AG20443 (cell line): ENCODE results near the gene EPHB2.
A peak's percentile ranks its signal among the peaks of the same experiment; 100 is the strongest.
"Not testable (repeated sequence)": the region's sequence is repeated elsewhere in the genome, so short reads cannot be mapped to it uniquely, and the experiment has no call there.

Experiments used
- DNase-seq: peaks from one replicate; pipeline ENCODE4 v3.0.0; 2012; ENCODE audit warnings: low spot score, mixed read lengths

EPHB2 gene

DNA sequence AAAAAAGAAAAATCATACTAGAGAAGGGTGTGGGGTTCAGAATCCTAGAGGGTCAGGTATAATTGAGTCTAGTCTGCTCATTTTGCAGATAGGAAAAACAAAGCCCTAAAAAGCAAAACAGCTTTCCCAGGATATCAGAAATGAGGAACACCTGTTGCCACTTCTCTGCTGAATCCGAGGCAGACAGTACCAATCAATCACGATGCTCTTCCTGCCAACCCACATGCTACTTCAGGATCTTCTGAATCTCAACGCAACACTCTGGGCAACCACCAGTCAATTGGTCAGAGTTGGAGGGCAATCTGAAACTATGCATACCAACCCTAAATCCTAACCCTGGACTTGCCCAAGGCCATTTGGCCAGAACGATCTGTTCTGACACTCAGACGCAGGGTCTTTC, 128.3 kb downstream of the EPHB2 start:
- no peak for DNase-seq

DNA sequence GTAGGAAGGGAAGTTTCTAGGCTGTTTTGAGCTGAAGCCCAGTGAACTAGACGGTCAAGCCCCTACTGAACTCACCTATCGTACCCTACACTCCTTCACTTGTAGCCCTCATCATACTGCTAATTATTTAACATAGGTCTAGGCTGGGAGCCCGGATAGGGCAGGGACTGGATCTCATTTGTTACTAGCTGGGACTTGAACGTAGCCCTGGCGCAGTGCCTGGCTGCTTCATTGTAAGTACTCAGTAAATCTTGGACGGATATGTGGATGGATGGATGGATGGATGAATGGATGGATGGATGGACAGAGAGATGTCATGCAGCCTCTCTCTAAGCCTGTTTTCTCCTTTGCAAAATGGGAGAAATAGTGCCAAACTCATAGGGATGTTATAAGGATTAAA, 129.2 kb downstream of the EPHB2 start:
- no peak for DNase-seq

DNA sequence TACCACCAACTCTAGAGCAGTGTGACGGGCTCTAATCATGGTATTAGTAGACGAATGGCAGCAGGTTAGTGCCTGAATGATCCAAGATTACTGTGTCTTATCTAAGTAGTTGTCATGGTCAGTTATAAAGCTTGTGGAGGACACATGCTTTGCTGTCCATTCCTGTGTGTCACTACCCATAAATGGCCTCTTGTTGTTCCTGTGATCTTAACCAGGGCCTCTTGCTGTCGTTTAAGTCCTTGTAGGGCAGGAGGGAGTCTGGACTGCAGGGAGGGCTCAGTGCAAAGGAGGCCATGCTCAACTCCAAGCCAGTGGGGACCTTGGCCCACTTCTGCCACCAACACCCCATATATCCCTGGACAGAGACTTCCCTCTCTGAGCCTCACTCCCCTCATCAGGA, 130.5 kb downstream of the EPHB2 start:
- DNase-seq = no peak

DNA sequence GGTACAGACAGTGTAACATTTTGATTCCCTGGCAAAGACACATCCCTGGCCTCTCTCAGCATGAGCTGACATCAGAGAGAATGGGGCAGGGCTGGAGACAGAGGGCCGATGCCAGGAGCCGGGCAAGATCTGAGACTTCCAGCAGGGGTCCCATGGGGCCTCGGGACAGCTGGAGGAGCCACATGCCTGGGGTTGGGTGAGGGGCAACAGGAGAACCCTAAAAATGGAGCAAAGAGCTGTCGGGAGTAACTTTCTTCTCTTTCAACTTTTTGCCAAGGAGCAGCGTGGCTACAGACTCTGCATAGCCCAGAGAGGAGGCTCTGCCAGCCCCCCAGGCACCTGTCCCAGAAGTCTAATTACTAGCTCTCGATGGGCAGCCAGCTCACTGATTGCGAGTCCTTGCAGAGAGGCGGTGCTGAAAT, 131.2 kb downstream of the EPHB2 start:
- DNase-seq = peak; percentile 55

DNA sequence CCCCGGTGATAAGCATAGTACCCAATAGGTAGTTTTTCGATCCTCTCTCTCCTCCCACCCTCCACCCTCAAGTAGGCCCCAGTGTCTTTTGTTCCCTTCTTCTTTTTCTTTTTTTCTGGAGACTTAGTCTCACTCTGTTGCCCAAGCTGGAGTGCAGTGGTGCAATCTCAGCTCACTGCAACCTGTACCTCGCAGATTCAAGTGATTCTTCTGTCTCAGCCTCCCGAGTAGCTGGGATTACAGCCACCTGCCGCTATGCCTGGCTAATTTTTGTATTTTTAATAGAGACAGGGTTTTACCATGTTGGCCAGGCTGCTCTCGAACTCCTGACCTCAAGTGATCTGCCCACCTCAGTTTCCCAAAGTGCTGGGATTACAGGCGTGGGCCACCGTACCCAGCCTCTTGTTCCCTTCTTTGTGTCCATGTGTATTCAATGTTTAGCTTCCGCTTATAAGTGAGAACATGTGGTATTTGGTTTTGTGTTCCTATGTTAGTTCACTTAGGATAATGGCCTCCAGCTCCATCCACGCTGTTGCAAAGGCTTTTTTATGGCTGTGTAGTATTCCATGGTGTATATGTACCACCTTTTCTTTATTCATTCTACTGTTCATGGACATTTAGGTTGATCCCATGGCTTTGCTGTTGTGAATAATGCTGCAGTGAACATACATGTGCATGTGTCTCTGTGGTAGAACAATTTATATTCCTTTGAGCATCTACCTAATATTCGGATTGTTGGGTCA, 133.0 kb downstream of the EPHB2 start:
- not testable (repeated sequence) for DNase-seq

DNA sequence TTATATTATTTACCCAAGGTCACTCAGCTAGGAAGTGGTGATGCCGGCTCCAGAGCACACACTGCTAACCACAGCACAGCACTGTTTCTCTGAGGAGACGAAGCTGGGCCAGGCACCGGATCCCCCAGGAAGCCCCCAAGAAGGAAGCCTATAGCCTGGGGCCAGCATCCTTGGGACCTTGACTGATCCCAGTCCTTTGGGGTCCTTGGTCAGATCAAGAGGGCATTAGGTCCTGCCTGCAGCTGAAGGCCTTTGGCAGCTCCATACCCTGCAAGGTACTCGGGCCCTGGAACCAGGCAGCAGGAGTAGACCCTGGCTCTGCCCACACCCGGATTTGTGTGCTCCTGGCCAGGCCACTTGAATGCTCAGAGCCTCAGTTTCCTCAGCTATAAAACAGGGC, 134.0 kb downstream of the EPHB2 start:
- no peak for DNase-seq

DNA sequence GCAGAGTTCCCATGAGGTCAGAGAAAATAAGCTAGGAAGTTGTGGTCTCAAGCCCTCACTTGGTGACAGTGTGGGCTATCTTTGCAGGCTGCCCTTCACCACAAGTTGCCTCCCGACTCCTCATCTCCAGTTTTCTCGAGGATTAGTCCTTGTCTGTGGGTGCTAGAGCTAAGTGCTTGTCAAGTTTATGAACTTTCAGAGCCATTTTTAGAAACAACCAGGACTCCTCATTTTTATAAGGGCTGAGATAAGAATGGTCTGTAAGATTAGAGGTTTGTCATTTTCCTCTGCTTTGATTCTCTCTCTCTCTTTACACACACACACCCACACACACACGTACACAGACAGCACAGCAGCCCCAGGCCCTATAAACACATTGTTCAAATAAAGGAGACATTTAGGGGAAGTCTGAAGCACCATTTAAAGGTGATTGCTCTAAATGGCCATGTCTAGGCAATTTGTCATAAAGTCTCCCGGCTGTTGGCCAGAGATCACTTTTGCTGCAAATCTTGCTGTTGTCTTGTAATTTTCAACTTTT, 134.8 kb downstream of the EPHB2 start:
- DNase-seq = no peak

DNA sequence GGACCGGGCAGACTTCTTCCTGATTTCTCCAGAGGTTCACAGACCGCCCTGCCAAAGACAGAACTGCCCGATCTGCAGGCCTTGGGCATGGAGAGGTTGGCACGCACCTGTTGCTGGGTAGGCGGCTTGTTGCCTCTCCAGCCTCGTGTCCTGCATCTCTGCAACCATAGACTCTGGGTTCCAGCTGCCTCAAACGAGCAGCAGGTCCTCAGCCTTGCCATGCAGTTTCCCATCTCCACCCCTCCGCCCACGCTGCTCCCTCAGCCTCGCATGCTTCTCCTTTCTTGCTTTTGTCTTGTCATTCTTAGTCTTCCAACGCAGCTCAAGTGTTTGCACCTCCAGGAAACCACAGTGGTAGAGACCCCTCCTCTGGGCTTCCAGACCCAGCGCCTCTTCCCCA, 135.8 kb downstream of the EPHB2 start:
- DNase-seq = no peak

DNA sequence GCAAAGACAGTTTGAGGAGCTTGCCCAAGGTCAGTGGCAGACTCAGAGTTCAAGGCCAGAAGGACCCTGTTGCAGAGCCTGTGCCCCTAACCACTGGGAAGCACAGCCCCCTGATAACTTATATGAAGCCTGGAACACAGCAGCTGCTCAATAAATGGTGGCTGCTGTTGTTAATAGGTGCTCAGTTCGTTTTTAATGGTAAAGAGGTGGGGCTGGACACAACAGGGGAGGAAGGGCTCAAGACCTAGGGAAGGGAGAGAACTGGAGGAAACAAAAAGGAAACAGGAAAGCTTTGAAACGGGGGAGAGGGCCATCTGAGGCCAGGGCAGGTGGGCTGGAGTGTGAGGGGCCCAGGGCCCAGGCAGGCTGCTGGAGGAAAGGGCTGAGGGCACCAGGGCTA, 136.6 kb downstream of the EPHB2 start:
- DNase-seq = no peak

DNA sequence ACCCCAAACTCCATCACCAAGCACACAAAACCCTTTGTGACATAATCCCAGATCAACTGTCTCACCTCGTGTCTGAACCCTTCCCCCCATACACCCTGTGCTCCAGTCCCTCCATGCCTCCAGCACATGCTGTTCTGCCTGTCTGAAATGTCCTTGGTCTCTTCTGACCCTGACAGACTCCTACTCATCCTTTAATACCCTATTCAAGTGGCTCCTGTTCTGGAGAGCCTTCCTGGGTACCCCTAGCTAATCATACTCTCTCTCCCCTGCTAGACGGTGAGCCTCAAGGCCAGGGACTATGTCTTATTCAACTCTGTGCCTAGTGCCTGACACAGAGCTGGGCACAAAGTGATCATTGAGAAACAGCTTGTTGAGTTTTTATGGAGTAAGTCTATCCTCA, 137.1 kb downstream of the EPHB2 start:
- DNase-seq = no peak

DNA sequence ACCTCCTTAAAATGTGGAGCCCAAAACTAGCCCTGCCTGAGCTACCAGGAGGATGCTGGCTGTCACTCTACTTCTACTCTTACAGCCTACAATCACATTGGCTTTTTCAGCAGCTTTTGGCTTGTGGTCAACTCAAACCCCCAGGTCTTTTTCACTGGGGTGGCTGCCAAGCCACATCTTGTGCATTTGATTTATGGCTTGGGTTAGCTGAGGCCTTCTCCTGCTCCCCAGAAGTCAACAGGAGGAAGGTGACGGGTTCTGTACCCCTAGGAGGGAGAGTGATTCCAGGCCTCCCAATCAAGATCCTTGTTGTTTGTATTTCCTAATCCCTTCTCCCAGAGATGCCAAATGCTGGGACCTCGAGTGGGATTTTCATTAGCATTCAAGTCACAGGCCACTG, 137.8 kb downstream of the EPHB2 start:
- DNase-seq = no peak

DNA sequence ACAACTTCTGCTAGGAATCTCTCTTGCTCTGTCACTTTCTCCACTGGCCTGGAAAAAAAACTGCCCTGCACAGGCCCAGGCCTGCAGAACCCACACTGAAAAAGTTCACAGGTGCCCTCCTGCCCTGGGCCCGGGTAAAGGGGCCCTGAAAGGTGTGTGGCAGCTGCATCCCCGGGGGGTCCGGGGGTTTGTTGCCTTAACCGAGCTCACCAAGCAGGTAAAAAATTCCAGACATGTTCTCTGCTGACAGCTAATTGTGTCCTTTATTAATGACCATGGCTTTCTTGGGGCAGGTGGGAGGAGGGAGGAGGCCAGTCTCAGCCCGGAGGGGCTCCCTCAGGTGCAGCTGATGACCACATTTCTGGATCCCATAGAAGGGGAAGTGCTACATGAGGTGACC, 139.1 kb downstream of the EPHB2 start:
- no peak for DNase-seq

DNA sequence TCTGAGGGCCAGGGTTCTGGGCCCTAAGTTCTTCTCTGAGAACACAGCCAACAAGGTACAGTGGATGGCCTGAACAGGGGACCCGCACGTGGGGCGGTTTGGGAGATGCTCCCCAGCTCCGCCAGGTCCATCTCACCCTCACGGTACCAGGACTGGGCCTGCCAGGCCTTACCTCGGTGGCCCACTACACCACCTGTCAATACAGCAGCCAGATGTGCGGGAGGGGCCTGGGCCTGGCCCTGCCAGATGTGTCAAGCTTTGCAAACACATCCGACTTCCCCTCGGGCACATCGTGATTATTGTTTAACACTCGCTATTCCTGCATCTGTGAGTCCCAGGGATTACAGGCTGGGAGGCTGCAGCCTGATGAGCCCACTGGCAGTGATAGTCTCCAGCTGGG, 139.6 kb downstream of the EPHB2 start:
- DNase-seq = no peak

DNA sequence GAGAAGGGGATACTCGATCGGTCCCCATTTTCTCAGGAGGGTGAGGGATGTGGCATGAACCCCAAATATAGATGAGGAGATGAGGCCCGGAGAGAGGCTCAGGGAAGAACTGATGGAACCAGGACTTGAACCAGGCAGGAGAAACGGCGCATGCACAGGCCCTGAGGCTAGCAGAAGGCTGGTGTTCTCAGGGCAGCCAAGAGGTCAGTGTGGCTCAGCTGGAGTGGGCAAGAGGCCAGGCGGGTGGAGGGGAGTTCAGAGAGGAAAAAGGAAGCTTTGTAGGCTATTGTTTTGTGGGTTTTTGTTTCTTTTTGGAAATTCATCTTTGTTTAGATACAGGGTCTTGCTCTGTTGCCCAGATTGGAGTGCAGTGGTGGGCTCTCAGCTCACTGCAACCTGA, 140.0 kb downstream of the EPHB2 start:
- peak; percentile 44 for DNase-seq

DNA sequence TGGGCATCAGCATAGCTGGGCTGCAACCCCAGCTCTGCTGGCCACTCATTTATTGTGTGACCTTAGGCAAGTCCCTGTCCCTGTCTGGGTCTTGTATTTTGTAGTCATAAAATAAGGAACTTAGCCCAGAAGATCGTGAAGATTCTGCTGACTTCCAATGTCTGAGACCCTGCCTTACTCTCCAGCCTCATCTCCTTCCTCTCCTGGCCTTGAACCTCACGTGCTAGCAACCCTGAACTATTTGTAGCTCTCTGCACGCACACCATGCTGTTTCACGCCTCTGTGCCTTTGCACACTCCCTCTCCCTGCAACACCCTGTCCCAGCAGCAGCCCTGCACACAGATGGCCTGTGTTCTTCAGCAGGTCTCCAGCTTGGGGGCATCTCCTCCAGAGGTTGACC, 140.9 kb downstream of the EPHB2 start:
- DNase-seq = no peak

DNA sequence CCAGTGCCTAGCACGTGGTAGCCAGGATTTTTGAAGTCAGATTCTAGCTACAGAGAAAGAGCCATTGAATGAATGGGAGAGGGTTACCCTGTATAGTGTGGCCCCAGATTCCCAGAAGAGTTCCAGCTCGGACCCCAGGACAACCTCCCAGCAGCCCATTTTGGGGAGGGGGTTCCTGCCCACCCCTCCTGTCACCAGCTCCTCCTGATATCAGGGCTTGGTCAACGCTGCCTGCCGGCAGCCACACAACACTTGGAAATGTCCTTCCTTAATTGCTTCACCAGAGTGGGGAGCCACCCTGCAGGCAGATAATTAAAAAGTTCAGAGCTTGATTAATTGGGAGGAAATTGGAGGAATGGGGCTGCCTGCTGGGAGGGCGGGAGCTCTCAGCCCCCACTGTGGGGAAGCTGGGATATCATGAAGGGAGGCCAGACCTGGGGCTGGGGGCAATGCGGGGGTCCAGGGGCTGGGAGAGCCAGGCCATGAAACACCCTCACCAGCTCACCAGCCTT, 141.6 kb downstream of the EPHB2 start:
- no peak for DNase-seq

DNA sequence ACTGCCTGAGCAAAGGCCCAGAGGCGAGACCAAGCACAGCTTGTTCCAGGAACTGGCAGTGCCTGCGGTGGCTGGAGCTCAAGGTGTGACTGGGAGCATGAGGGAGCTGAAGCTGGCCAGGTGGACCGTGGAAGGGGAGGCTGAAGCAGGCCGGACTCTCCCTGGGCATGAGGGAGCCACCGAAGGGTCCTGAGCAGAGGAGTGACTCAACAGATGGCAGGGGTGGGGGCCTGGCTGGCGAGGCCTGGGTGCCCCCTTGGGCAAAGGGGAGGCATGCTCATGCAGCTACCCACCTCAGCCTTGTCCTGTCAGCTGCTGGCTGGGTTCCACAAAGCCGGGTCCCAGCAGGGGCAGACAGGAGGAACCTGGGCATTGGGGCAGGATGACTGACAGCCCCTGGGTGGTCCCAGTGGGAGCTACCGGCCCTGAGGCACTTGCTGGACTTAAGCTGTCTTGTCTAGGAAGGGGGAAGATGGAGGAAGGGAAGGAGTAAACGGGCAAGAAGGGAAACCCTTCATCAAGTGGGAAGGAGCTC, 143.1 kb downstream of the EPHB2 start:
- no peak for DNase-seq

DNA sequence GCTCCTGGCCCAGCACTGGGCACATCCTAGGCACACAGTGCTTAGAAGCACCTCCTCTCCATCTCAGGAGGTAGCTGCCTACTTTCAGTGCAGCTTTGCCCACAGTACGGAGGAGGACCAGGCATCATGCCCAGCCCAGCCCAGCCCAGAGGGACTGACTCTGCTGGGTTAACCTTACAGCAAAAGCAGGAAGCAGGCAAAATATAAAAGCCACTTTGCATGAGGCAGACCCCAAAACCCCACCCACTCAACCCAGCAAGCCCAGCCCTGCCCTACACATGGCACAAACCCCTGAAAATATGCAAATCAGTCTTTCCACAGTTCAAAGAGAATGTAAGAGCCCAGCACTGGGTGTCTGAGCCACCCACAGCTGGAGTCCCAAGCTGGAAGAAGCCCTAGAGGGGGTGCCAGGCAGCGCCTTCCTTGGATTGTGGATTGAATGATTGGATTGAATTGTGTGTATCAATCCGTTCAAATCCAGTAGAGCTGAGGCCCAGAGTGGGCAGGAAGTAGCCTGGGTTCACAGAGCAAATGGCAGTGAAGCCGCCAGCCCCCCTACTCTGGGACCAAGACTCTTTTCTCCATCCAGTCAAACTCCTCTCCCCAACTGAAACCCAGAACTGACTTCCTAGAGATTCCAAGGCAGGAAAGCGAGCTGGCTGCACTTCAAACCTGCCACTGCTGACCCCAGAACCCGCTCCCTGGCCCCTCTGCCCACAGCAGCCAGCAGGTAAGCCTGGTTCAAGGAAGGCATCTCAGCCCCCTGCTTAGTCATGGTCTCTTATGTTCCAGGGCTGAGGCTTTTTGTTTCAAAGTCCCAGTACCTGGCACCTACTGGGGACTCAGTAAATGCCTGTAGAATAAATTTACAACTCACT, 144.3 kb downstream of the EPHB2 start:
- DNase-seq = no peak

DNA sequence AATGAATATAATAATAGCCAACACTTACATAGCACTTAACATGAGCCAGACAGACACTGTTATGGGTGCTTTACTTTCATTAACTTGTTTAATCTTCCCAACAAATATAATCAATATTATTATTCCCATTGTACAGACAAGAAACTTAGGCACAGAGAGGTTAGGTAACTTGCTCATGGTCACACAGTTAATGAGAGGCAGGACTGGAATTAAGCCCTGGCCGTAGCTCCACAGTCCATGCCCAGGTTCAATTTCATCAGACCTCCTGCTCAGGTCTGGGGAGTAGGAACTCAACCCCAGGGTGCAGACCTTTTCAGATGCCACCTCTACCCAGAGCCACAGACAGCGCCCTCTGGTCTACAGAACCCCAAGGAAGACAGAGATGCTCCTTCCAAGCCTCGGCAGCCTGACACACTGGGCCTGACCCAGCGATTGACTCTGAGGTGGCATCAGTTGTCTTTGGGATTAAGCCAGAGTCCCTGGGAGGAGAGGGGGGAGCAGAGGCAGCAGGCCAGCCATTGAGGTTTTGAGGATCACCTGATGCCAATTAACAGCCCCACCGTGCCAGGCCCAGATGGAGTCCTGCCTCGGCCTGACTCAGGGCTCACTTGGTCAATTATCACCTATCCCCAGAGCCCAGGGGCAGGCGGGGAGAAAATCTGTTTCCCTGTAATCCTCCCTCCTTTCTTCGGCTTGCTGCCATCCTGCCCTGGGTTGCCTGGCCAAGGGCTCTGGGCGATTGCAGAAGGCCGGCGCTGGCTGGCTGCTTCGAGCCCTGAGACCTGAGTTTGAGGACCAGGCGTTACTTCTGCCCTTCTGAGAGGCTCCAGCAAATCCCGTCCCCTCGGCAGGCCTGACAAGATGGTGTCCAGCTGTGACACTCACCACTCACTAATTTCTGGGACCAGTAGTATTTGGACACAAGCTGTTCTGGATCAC, 145.3 kb downstream of the EPHB2 start:
- no peak for DNase-seq

DNA sequence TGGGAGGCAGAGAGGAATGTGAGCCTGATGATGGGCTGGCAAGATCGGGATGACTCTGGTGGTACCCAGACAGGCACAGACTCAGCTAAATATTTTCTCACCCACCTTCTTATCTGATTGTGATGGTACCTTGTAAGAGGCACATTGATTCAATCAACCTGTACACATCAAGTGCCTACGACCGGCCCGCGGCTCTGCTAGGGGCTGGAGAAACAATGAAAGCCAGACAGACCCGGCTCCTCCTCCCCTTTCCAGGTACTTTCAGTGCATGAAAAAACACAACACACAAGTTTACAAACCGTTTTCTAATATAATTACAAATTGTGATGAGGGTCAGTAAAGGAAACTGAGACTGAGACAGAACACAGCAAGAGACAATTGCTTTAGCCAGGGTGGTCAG, 147.0 kb downstream of the EPHB2 start:
- no peak for DNase-seq

DNA sequence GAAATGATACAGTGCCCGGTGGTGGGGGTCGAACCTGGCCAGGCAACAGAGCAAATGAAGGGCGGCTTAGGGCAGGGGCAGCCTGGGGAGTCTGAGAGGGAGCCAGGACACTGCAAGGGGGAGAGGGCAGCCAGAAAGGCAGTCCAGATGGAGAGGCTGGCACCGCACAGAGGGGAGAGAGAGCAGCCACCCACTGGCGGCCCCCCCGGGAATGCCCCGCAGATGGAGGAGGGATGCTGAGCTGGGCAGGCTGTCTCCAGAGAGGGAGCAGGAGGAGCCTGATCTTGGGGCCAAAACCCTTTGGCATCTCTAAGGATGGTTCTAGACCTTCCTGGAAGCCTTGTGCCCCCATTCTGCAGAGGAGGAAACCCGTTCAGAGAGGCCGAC, 149.8 kb downstream of the EPHB2 start:
- DNase-seq = no peak
